ENCODE results near the gene TTLL5.

TTLL5 gene, protein sequence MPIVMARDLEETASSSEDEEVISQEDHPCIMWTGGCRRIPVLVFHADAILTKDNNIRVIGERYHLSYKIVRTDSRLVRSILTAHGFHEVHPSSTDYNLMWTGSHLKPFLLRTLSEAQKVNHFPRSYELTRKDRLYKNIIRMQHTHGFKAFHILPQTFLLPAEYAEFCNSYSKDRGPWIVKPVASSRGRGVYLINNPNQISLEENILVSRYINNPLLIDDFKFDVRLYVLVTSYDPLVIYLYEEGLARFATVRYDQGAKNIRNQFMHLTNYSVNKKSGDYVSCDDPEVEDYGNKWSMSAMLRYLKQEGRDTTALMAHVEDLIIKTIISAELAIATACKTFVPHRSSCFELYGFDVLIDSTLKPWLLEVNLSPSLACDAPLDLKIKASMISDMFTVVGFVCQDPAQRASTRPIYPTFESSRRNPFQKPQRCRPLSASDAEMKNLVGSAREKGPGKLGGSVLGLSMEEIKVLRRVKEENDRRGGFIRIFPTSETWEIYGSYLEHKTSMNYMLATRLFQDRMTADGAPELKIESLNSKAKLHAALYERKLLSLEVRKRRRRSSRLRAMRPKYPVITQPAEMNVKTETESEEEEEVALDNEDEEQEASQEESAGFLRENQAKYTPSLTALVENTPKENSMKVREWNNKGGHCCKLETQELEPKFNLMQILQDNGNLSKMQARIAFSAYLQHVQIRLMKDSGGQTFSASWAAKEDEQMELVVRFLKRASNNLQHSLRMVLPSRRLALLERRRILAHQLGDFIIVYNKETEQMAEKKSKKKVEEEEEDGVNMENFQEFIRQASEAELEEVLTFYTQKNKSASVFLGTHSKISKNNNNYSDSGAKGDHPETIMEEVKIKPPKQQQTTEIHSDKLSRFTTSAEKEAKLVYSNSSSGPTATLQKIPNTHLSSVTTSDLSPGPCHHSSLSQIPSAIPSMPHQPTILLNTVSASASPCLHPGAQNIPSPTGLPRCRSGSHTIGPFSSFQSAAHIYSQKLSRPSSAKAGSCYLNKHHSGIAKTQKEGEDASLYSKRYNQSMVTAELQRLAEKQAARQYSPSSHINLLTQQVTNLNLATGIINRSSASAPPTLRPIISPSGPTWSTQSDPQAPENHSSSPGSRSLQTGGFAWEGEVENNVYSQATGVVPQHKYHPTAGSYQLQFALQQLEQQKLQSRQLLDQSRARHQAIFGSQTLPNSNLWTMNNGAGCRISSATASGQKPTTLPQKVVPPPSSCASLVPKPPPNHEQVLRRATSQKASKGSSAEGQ (N-terminal part only)

DNA sequence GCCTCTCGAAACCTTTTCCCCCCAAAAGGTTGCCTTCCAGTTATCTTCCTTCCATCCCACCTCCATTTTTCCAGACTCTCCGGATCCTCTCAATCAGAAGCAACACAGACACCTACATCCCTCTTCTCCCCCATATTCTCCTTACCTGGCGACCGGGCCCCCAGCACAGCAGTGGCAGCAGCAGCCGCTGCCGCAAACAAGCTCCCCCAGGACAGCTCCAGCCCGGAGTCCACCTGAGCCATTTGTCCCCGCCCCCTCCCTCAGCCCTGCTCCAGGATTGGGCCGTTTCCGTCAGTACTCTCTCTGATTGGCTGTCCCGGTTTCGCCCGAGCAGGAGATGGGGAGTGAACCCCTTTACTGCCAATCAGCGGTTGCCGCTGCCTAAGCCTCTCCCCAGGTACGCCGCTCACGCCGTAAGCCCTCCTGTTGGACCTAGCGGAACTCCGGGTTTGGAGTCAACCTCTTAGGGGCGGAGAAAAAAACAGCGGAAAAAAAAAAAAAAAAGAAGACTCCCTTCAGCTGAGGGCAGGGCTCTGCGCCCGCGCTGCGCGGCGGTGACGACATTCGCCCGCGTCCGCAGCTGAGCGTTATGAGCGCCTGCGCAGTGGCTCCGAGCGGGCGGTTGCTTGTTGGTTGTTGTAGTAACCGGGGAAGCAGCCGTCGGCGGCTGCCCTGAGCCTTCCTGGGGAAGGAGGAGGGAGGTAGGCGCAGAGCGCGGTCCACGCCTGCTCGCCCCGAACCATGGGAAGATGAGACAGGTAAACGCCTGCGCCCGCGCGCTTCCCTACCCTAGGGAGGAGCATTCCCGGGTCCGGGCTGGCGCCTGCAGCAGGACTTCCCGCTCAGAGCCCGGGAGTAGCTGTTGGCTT, at the start of gene TTLL5, which contains the start of gene ERG28:
Gene TTLL5, plus strand, starts transcription at position 617 of the 869 bp plus-strand sequence. CDS start 1,904 bp downstream, outside the sequence.
Gene ERG28, minus strand, starts transcription at position 247 of the 869 bp plus-strand sequence. CDS start 3,374 bp downstream, outside the sequence.
- peak; percentile 98 for DNase-seq

DNA sequence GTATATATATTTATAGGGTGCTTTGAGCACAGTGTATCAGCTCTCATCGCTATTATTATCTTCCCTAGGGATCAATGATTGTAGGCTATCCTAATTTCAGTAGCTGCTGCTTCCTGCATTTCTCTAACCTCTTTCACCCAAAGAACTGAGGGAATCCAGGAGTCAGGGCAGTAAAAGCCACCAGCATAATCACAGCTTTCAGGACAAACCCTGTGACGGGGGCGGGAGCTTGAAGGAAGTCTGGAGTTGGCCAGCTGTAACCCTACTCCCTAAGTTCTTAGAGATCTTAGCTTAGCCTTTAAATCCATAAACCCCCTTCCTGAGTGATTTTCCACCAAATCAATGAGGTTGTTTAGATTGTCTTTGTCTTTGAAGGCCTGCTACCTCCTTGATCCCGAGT, 48.9 kb upstream of the TTLL5 start:
- DNase-seq: no peak

DNA sequence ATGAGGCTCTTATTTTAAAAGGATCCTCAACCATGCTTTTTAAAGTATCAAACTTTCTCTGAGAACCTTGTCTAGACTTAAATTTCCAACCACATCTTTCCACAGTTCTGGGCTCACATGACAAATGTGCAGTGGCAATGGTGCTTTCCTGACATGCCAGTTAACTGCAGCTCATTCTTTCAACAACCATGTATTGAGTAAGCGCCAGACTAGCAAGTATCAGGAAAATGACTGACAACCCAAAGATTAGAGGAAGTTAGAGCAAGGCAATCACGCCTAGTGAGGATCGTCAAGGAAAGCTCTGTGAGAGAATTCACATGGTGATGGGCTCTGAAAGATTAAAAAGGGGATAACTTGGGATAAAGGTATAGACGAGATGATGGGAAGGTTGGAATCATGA, 46.9 kb upstream of the TTLL5 start:
- peak; percentile 43 for DNase-seq

DNA sequence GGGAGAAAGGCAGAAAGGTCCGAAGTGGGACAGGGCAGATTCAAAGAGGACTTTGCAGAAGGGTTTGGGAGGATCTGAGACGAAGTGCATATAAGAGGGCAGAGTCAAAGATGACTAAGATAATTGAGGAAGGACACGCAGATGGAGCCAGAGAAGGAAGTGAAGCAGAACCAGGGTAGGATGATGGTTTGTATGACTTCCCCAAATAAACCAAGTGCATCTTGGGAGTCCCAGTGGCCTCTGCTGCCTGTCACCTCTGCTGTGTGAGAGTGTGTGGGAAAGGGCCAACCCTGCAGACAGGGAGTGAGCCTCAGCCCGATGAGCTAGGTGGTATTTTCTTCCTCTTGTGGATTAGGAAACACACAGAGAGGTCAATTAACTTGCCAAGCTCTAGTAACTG, 45.8 kb upstream of the TTLL5 start:
- DNase-seq: peak; percentile 72

DNA sequence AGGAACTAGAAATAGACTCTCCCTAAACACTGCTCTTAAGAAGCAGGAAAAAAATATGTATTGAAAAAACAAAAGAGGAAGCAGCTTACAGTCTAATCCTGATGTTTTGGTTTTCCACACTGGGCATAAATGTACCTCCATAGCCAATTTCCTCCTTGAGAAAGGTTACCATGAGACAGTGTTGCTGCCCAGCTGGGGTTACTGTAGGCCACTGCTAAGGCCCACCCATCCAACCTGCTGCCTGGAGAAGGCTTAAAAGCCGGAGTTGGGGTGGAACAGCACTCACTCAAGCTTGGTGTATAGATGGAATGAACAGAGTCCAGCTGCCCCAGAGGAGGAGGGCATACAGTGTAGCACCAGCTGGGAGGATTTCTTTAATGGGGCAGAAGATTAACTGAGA, 41.5 kb upstream of the TTLL5 start:
- no peak for DNase-seq

DNA sequence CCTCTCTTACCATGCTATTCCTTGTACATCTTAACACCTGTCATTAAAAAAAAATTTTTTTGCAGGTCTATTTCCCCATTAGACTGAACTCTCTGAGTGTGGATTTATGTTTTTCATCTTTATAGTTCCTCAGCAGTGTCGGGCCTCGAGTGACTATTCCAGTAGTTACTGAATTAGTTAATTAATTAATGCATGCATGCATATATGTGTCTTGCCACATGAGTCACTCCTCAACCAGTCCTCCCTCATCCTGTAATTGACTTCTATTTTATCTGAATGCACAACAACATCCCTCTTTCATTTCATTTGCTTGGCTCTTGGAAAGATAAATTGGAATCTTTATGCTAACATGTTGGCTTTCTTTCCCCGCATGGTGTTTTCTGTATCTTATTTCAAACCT, 36.0 kb upstream of the TTLL5 start:
- no peak for DNase-seq

DNA sequence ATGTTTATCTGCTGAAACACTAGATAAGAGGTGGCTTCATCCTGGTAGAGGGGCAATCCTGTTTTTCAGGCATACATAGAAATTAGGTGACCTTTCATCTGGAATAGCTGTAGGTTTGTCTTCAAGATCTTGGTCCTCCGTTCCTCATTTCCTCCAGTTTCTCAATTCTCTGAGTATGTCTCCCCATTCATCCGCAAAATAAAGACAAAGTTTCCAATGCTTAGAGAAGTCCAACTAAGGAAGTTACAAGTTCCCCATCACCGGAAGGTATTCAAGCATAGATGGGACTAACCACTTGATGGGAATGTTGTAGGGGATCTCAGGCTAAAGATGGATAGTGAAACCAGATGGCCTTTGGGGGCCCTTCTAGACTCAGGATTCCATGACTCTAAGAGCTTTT, 34.6 kb upstream of the TTLL5 start:
- DNase-seq: no peak

DNA sequence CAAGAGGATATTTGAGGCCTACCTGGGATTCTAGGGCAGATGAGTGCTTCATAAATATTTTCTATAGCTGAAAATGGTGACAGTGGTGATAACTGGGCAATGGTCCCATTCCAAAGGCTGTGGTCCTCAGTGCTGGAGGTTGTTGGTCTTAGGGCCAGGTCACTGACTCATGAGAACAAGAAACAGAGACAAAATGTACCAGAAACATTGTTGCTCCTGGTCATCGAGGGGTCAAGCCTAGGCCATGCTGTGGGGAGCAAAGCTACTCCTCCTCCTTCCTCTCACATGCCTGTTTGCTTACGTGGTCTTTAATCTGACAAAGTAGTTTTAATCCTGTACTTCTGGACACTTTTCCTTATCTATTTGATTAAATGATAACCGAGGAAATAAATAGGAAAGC, 34.2 kb upstream of the TTLL5 start:
- DNase-seq: no peak

DNA sequence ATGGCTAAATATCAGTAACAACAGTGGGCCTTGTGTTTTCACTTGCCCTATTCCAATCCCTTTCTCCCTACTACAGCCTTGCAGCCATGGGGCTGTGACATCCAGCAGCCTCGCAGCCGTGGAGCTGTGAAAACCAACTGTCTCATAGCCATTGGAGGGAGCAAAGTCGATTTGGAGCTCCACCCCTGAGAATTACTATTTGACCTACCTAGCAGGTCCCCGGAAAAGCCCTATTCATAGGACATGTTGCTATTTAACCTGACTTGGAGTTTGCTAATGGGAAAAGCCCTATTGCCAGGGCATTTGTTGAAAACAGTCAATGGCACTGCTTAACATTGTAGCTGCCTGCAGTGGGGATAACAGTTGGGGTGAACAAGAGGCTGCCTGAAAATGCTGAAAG, 33.6 kb upstream of the TTLL5 start:
- no peak for DNase-seq

DNA sequence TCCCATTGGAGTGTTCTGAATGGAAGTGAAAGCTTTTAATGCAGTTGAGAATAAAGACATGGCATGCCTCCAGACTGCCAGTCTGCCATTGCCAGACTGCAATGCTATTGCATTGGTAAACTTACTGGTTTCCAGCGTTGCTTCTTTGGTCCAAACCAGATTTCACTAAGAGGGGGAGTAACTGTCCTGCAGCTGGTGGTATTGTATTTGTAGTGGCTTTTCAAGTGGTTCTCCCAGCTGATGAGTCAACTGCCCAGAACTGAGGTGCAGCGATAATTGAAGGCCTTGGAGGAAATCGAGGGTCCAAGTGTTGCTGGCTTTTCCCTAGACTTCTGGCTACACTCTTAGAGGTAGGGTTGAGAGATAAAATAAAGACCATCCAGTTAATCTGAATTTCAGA, 32.2 kb upstream of the TTLL5 start:
- DNase-seq: no peak

DNA sequence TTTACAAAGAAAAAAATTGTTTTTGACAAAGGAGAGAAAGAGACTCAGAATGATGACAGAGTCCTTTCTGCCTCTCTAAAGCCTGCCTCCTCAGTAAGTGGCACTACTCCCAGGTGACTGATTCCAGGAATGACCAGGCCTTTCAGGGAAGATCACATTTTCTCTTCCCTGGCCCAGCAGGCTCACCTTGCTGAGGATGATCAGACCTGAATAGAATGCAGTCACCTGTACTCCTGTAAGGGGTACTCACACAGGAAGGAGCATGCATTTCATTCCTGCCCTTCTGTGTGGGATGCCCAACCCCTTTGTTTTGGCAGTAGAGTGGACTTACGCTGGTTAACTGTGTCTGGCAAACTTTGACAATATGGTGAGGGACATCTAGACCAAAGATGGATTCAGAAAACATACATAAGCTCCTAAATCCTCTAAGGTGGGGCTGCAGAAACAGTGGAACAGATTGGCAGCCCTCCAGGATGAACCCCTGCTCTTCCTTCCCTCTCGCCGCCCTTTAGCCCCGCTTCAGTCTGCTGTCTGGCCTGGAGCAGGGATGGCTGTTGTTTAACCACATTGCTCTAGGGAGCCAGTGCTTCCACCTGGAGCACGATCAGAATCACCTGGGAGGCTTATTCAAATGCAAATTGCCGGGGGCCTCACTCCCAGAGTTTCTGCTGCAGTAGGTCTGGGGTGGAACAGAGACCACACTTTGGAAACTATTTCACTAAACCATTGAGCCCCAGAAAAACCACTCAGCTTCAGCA, 30.2 kb upstream of the TTLL5 start:
- no peak for DNase-seq

DNA sequence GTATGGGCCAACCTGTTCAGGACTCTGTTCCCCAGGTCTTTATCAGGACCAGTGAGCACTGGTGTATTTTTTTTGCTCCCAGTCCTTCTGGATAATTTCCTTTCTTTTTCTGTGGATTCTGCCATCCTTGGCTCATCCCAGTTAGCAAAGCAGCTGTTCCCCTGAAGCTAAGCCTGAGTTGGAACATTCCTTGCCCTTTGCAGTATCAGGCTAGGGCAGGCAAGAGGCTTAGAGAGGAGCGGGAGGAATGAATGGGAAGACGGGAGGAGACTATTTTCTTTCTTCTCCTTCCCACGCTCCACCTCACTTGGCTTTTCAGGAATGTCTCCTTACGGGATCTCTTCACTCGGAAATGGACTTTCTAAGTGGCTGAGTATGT, 29.6 kb upstream of the TTLL5 start:
- DNase-seq: no peak

DNA sequence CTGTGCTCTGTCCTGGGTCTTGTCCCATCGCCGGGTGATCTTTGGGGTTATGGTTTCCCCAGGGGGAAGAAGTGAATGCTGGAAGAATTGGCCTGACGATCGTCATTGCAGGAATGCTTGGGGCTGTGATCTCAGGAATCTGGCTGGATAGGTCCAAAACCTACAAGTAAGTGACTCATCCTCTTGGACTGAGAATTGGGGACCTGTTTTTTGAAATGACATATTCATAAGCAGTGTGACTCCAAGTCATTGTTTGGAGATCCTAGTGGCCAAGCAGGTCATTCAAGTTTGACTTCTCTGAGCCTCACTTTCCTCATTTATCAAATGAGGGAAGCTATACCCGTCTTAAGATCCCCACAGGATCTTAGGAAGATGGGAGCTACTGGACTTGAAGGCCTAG, 26.2 kb upstream of the TTLL5 start:
- DNase-seq: no peak

DNA sequence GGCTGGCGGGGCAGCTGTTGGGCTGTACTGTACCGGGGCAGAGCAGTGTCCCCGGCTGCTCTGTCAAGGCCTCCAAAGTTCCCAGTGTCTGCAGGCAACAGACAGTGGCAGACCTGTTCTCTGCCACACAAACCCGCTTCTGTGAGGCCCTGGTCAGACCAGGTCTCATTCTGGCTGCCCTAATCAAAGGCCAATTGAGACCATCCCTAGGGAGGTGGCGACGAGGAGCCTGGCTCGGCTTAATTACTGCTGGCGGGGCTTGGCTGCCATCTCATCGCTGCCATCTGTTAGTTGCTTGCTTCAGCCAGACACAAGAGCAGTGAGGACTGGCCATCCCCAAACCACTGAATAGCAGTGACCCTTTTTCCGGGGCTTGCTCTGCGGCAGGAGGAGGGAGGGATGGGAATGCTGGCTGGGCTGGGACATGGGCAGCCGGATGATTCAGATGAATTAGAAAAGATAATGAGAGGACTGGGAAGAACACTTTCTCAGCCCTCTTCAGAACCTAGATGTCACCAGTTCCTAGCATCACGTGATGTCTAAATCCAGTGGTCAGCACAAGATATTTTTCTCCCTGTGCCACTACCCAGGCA, 24.9 kb upstream of the TTLL5 start:
- DNase-seq: no peak

DNA sequence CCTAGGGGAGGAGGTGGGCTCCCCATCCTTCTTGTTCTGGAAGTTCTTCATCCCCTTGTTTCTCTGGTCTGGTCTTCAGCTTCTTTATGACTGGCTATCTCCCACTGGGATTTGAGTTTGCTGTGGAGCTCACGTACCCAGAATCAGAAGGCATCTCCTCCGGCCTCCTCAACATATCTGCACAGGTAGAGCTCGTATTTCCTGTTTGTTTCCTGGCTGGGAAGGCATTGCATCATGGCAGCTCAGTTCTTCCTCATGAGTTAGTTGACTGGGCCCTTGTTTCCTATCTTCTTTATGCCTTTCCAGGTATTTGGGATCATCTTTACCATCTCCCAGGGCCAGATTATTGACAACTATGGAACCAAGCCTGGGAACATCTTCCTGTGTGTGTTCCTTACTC, 20.2 kb upstream of the TTLL5 start:
- no peak for DNase-seq

DNA sequence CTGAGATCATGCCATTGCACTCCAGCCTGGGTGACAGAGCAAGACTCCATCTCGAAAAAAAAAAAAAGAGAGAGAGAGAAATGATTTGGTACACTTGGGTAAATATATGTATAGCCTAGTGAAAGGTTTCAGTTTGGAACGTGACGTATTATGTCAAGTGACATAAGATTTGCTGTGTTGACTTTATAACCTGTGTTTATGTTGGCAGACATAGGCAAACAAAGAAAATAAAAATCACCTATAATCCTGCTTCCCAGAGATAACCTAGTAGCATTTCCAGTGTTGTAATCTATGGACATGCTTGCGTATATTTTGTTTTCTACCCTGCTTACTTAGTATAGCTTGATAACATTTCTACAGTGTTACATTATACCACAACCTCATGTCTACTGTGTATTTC, 17.1 kb upstream of the TTLL5 start:
- DNase-seq: no peak

DNA sequence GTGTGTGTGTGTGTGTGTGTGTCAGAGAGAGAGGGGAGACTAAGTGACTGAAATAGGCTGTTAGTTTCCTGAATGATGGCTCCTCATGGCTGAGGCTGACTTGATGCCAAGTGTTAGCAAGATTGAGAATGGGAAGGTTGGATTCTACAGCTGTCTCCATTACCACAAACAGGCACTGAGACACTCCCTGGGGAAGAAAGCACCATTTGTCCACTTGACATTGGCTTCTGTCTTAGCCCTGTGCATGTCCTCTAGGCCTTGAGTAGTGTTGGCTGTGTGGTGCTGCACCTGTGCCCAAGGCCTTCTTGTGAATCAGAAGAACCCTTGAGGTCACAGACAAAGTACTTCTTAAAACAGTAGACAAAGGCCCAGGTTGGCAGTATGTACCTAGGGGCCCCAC, 16.0 kb upstream of the TTLL5 start:
- no peak for DNase-seq

DNA sequence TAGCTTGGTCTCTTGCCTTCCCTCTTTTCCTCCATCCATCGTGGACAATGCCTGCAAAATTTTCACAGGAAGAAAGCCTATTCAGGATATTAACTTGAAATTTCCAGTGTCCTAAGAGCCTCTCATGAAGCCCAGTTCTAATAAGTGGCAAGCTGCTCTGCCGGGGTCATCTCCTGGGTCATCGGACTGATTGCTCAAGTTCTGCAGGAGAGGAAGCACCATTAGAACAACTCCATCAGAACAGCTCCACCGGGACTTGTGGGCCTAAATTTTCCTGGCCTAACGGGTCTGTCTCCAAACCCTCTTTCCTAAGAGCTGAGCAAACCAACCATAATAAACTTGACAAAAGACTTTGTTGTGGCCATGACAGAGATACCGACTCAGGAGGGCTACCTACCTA, 14.3 kb upstream of the TTLL5 start:
- no peak for DNase-seq

DNA sequence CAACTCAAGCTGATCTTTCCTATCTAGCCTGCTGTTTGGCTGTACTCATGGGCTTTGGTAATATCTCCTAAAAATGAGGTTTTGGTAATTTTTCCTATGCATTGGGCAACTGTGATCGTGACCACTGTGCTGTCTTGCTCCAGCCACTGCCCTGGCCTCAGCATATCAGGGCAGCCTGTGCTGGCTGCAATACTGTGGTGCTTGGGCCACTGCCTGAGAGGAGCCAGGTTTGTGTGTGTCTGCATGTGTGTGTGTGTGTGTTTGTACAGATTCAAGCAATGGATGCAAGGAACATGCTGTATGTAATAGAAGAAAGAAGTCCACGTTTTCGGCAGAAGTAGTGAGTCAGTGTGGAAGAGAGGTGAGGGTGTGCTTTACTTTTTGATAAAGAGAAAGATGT, 13.4 kb upstream of the TTLL5 start:
- DNase-seq: no peak

DNA sequence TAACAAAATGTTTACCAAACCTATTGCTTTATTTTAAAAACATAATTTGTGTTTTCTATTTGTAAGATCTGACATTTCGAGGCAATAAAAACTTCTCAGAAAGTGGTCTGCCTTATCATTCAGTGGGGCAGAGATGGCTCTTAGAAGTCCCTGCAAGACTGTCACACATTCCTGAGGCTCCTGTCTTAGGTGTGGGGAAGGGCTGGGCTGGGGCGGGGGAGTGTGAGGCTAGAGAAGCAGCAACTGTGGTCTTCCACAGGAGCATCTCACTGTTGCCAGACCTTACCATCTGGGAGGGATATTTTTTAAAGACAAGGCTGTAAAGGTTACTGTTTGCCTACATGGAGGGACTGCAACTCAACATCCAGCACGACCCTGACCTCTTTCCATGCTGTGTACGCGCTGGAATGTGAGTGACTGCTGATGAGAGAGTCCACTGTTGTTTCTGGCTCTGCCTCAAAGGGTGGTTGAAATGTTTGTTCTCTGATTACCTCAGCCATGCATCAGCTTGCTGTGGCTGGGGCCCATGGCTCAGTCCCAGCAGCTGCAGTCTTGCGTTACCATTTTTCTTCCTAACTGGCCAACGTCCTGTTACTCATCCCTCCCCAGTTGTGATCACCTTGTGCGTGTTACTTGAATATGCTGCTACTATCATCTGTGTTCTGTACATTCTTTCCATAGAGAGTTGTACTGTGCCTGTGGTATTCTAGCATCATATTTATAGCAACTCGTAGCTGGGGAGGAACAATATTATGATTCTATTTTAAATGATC, 12.8 kb upstream of the TTLL5 start:
- no peak for DNase-seq
